GM19452 (cell line): ENCODE measurements around the gene FIGNL2.
"Not testable (repeated sequence)": the region's sequence is repeated elsewhere in the genome, so short reads cannot be mapped to it uniquely, and the experiment has no call there.

ENCODE experiments used
- ATAC-seq: cut with Tn5 transposase; IDR thresholded peaks from one replicate; pipeline ENCODE4 v1.9.1; 2021; ENCODE audit not compliant: unreplicated experiment

The FIGNL2 gene, protein sequence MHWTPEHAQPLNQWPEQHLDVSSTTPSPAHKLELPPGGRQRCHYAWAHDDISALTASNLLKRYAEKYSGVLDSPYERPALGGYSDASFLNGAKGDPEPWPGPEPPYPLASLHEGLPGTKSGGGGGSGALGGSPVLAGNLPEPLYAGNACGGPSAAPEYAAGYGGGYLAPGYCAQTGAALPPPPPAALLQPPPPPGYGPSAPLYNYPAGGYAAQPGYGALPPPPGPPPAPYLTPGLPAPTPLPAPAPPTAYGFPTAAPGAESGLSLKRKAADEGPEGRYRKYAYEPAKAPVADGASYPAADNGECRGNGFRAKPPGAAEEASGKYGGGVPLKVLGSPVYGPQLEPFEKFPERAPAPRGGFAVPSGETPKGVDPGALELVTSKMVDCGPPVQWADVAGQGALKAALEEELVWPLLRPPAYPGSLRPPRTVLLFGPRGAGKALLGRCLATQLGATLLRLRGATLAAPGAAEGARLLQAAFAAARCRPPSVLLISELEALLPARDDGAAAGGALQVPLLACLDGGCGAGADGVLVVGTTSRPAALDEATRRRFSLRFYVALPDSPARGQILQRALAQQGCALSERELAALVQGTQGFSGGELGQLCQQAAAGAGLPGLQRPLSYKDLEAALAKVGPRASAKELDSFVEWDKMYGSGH

GRCh38 chr12:51848326-51848727 lies at the start of gene FIGNL2:
Gene FIGNL2, minus strand, starts transcription at chr12:51848718. Its CDS starts 26,305 bp downstream, at chr12:51822413.
- no peak for ATAC-seq

DNA sequence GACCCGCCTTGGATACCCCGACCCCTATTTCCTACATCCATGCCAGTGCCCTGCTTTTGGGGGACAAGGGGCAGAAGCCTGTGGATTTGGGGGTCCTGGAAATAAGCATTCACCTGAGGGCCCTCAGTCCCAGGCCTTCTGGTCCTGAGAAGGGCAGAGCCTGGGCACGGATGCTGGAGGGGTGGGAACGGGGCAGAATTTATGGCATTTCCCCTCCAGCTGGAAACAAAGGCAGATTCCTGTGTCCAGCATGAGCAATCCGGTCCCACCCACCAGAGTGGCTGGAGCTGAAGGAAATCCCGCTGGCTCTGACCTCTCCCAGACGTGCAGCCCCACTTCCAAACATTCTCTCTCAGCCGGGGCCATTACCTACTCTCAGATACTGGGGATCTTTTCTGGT lies 48.7 kb upstream of the FIGNL2 start:
- ATAC-seq: no peak

GRCh38 chr12:51896236-51896635 lies 47.7 kb upstream of the FIGNL2 start:
- ATAC-seq: no peak

GRCh38 chr12:51895378-51896135 lies 47.0 kb upstream of the FIGNL2 start:
- ATAC-seq: no peak

DNA sequence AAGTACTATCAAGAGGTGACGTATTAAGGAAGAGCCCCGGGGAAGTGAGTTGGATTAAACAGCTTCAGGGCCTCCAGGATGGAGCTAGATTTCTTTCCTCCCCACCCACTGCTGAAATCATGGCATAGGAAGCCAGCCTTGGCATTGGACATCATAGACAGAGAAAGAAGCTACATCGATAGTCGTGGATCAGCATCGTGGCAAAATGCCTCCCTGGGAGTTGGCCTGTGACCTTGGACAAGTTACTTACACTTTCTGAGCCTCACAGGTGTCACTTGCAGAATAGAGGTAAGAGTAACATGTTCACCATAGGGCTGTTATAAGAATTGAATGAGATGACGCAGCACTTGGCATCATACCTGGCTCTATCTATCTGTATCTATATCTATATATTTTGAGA lies 45.3 kb upstream of the FIGNL2 start:
- no peak for ATAC-seq

- ATAC-seq: no peak
These were observed 43.3 kb upstream of the FIGNL2 start for GRCh38 chr12:51891843-51892242.

GRCh38 chr12:51890511-51891171 lies 42.1 kb upstream of the FIGNL2 start:
- no peak for ATAC-seq

GRCh38 chr12:51890133-51890464 lies 41.6 kb upstream of the FIGNL2 start:
- ATAC-seq: no peak

GRCh38 chr12:51889216-51890132 lies 41.0 kb upstream of the FIGNL2 start:
- ATAC-seq: no peak

DNA sequence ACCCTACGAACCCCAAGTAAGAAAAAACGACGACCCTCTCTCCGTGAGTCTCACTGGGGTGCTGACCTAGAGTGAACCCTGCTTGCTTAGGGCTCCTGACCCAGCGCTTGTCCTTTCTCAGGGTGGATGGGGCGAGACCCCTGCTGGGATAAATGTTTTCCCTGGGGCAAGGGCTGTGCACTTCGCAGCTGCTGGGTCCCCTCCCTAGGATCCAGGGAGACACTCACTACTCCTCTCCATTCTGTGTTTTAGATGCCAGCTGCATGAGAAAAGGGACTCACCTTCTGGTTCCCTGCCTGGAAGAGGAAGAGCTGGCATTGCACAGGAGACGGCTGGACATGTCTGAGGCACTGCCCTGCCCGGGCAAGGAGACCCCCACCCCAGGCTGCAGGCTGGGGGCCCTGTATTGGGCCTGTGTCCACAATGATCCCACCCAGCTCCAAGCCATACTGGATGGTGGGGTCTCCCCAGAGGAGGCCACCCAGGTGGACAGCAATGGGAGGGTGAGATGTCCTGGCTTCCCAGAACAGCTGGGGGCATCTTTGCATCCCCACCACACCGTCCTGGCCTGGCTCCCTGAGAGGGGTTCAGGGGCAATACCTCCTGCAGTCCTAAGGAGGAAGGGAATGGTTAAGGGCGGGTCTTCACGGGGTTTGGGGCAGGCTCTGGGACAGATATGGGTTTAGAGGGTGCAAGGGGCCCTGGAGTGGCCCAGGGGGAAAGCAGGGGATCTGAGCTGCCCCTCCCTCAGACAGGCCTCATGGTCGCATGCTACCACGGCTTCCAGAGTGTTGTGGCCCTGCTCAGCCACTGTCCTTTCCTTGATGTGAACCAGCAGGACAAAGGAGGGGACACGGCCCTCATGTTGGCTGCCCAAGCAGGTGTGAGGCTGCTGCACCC lies 40.0 kb upstream of the FIGNL2 start:
- no peak for ATAC-seq

DNA sequence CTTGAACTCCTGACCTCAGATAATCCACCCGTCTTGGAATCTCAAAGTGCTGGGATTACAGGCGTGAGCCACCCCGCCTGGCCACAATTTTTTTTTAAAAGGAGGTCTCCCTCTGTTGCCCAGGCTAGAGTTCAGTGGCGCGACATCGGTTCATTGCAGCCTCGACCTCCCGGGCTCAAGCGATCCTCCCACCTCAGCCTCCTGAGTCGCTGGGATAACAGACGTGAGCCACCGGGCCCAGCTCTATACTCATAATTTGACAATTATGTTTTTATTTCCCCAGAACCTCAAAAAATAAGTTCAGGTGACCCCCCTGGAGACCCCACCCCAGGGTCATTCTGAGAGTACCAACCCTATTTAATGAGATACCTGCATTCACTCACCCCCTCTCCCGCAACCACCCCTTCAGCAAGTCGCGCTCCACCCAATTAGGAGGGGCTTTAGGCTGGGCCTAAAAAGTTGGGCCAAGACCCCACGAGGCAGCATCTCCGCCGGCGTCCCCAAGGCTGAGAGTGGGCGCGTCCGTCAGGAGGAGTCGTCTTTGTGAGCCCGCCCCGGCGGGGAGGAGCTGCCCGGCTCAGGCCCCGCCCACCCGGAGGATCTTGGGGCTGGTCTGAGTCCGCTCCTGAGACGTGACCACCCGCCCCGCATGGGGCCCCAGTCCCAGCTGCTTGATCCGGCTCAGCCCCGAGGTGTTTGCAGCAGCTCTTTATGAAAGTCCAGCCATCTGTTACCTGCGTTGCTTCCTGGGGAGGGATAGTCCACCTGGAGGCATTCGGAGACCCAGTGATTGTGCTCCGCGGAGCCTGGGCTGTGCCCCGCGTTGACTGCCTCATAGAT lies 39.2 kb upstream of the FIGNL2 start, which contains the start of gene ANKRD33:
ANKRD33 (plus strand) TSS at position 628 of the 840 bp plus-strand sequence; CDS start at position 712, 84 bp downstream.
- ATAC-seq: no peak

- ATAC-seq: no peak
These were observed 37.6 kb upstream of the FIGNL2 start for GRCh38 chr12:51886021-51886710.

DNA sequence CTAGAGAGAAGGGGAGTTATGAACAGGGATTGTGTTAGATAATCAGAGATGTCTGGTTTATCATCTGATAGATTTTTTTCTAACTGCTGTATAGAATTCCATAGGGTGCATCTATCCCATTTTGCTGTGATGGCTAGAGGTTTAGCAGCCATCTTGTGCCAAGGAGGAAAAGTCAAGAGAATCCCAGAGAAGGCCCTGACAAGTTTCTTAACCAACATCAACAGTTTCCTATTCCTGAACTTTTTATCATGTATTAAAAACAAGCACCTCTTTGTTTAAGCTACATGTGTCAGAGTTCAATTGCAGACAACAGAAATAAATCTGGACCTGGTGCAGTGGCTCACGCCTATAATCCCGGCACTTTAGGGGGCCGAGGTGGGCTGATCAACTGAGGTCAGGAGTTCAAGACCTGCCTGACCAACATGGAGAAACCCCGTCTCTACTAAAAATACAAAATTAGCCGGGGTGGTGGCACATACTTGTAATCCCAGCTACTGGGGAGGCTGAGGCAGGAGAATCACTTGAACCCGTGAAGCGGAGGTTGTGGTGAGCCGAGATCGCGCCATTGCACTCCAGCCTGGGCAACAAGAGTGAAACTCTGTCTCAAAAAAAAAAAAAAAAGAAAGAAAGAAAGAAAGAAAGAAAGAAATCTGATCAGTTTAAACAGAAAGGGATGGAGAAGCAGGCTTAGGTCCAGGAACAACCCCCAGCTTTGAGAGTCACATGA lies 36.9 kb upstream of the FIGNL2 start:
- ATAC-seq: not testable (repeated sequence)

- ATAC-seq: no peak
These were observed 36.2 kb upstream of the FIGNL2 start for GRCh38 chr12:51884676-51885229.

DNA sequence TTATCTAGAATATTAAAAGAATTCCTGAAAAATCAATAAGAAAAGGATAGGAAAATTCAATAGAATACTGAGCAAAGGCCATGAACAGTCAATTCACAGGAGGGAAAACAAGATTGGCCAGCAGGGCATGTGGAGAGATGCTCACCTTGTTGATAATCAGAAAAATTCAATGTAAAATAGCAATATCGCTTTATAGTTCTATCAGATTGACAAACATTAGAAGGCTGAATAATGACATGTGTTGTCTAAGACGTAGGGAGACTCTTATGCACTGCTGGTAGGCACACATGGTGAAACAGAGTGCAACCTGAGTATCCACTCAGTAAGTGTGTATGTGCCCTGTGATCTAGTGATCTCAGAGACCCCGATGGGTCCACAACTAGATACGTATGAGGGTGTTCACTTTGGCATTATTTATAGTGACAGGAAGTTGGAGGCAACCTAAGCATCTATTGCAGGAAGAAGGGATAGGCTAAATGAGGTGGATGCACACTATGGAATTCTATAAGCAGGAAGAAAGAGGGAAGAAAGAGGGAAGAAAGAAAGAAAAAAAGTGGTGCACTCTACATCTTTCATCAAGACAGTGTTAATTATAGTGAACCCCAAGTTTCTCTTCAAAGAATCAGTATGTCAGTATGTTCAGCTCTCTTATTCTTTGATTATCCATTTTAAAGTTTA lies 35.6 kb upstream of the FIGNL2 start:
- no peak for ATAC-seq

DNA sequence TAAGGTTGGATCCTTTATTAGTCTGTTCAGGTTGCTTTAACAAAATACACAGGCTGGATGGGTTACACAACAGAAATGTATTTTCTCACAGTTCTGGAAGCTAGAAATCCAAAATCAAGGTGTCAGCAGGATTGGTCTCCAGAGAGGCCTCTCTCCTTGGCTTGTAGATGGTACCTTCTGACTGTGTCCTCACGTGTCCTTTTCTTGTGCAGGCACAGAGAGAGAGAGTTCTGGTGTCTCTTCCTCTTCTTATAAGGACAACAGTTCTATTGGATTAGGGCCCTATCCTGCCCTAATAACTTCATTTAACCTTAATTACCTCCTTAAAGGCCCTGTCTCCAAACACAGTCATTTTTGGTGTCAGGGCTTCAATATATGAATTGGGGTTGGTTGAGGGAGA lies 34.8 kb upstream of the FIGNL2 start:
- ATAC-seq: no peak
